DND-41 (cell line): ENCODE data around the gene SEBOX.

ENCODE experiments used
- CTCF ChIP-seq: IDR thresholded peaks from 2 replicates; pipeline ENCODE4 v1.5.1; 2012; ENCODE audit warnings: borderline replicate concordance, low read length, moderate library complexity, mild to moderate bottlenecking; ENCODE audit not compliant: poor library complexity, severe bottlenecking; ENCODE audit errors: extremely low read depth
- EZH2 ChIP-seq: IDR thresholded peaks from 3 replicates; pipeline ENCODE4 v1.6.1; 2012; ENCODE audit warnings: borderline replicate concordance, low read depth, mild to moderate bottlenecking, moderate library complexity, low read length, inconsistent platforms; ENCODE audit not compliant: severe bottlenecking

GRCh38 chr17:28407974-28408306, 42.9 kb upstream of the SEBOX start:
- no peak for TF ChIP-seq CTCF
- no peak for TF ChIP-seq EZH2
